Activated naive CD4-positive, alpha-beta T cell treated with anti-CD3 and anti-CD28 coated beads, Interleukin-2, amount 50 U/mL, for 16 hours (primary cell): ENCODE results near the gene ARID1B.

Experiments used
- DNase-seq: peaks from one replicate; pipeline ENCODE4 v3.0.0-alpha.2; 2020

The ARID1B gene

DNA sequence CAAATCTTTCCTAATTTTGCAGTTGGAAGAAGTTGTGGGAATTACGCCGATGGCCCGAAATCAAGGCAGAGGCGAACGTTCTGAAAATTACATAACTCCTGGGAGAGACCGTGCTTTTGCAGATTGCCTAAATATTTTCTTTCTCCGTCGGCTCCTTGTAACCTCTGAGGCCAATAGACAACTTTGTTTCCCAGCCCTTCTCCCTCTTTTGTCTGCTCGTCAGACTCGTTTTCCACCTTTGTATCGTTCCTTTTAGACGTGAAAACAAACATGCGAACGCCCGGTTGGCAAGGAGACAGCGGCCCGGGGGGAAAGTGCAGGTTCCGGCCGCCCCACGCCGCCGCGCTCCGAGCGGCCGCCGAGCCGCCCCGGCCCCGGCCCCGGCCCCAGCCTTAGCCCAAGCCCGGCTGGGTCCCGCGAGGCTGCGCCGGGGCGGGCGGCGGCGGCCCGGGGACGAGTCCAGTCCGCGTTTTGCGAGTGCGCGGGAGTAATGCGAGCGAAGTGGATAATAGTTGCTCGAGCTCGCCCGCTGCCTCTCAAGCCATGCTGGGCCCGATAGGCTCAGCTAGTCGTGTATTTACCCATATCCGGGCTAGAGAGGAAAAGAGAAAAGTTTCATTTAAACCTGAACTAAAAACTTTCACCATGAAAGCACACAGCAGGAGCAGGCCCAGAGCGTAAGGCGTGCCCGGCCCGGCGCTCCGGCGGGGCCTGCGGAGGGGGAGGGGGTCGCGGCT, at the start of gene ARID1B:
ARID1B (plus strand) TSS at position 539 of the 737 bp plus-strand sequence. CDS start 303 bp downstream, outside the sequence.
- DNase-seq = peak; percentile 79

DNA sequence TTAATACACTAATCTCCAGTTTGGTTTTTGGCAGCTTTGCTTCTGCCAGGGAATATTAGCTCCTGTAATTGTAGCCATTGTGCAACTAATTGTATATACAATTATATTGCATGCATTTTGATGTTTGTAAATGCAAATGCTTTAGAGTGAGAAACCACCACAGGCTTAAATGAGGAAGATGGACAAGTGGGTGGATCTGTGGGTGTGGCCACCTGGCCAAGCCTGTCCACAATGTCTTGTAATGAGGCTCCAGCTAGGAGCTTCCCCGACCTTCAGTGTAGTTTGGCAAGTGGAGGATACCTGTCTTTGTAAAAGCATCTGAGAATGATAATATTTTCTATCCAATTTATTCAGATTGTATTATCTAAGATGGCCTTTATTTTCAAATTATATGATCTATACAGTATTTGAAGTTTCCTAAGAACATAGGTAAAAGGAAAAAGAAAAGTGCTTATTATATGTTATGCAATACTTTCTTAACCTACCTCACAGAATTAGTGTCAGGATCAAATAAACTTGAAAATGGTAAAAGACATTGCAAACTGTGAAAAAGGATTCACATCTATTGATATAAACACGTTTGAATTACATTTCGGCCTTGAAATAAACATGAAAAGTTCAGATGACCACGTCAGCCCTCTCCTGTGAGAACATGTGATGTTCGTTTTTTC, 49.3 kb upstream of the ARID1B start:
- no peak for DNase-seq

DNA sequence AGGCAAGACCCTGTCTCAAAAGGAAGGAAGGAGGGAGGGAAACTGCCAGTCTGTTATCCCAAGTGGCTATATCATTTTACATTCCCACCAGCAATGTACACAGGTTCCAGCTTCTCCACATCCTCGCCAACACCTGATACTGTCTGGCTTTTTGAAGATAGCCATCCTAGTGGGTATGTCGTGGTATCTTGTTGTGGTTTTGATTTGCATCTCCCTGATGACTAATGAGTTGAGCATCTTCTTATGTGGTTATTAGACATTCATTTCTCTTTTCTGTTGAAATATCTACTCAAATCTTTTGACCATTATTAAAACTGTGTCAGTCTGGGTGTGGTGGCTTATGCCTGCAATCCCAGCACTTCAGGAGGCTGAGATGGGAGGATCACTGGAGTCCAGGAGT, 47.9 kb upstream of the ARID1B start:
- DNase-seq = no peak

DNA sequence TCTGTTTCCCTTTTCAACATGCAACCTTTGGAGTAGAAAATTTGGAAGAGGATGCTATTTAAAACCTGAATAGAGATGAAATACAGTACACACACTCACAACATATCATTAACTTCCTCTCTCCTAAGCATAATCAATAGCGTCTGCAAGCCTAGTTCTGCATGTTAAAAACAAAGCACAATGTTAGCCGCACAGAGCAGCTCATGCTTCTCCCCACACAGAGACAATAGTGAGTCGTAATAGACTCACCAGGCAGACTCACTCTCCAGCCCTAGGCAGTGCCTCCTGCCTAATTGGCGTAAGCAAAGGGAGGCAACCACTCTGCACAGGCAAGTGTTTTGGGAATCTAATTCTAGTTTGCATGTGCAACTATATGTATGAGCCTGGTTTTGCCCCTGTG, 45.8 kb upstream of the ARID1B start:
- DNase-seq = no peak

DNA sequence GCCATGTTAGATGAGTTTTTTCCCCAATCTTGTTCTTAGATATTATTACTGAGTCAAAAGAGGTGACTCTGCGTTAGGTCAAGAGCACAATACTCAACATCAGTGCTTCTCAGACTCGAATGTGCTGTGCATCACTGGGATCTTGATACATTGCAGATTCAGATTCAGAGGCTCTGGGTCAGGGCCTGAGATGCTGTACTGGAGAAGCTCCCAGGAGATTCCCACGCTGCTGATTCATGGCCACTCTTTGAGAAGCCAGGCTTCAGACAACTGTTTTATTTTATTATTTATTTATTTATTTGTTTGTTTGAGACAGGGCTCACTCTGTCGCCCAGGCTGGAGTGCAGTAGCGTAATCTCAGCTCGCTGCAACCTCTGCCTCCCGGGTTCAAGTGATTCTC, 41.4 kb upstream of the ARID1B start:
- DNase-seq = no peak

DNA sequence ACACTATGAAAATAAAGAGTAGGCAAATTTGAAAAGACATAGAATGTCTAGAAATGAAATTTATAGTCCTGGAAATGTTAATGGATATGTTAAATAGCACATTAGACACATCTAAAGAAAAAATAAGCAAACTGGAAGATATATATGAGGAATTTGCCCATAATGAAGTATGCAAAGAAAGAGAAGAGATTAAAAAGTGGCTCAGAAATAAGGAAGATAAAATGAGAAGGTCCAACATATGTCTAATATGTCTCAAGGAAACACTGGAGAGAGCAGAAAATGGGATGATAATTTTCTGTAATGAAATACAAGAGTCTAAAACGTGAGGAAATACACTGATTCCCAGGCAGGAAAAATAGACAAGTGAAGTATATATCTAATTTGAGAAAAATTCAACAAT, 36.6 kb upstream of the ARID1B start:
- DNase-seq = no peak

DNA sequence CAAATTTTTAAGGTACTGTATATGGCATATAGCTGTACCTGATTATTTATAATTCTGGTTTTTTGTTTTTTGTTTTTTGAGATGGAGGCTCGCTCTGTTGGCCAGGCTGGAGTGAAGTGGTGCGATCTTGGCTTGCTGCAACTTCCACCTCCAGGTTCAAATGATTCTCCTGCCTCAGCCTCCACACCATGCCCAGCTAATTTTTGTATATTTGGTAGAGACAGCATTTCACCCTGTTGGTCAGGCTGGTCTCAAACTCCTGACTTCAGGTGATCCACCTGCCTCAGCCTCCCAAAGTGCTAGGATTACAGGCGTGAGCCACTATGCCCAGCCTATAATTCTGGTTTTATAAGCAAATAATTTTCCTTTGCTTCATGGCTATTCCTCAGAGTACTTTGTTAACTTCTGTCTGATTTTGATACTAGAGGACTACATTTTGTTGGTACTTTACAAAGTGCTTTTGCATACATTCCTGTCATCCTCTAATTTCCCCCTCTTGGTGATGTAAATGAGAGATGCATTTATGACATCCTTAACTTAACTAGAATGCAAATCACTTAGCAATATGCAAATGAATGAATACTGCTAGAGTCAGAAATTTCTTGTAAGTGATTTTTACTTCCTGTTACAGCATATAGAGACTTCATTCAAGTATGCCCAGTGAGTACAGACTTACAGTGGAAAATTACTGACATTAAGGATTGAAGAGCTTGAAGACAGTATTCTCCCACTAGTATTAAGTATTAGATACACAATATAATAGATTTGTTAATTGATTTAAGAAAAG, 35.7 kb upstream of the ARID1B start:
- DNase-seq = no peak

DNA sequence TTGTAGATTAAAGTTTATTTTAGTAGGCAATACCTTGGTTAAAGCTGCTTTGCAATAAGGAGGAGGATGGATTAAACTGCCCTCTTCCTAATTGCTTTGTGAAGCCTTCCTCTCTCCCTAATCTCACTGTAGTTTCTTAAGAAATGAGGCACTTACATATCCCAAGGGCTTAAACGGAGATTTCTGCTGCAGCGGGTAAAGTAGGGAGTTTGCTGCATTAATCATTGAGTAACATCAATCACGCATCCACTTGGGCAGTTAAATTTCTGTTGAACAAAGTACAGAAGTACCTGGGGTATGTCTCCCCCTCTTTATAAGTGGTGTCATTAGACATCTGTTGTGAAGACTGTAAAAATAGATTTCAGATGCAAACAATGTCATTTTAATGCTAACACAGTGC, 29.5 kb upstream of the ARID1B start:
- DNase-seq = no peak

DNA sequence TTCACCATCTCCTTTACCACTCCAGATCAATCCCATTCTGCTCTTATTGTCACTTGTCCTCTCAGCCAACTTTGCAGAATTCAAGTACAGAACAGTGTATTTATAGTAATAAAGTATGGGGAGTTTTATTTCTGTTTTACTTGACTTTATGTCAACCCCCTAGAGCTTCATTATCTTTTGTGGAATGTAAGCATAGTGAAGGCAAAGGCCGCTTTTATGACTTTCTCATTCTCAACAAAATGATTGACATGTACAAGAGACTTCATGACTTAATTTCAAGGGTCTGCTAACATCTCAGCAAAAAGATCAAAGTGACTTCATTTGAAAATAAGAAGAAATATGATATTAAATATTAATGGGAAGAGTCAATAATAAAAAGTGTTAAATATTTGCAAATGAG, 28.7 kb upstream of the ARID1B start:
- no peak for DNase-seq

DNA sequence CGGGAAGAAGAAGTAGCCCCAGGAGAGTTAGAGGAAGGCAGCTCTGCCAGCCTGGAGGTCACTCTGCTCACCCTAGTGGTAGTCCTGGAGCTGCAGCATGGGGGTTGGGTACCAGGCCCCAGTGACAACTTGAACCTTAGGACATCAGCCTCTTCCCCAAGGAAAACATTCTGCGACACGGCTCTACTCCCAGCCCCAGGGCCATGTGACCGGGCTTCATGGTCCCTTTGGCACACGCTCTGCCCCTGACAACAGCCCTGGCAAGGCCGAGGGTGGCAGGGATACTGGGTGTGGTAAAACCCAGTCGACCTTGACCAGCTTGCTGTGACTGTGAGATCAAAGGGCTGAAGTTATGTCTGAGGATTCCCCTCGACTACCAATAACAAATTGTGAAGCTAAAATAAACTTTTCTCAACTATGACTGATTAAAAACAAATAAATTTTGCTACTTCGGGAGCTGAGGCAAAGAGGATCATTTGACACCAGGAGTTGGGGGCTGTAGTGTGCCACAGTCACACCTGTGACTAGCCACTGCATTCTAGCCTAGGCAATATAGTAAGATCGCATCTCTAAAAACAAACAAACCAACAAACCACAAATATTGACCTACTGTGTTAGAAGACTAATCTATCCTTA, 24.4 kb upstream of the ARID1B start:
- no peak for DNase-seq

DNA sequence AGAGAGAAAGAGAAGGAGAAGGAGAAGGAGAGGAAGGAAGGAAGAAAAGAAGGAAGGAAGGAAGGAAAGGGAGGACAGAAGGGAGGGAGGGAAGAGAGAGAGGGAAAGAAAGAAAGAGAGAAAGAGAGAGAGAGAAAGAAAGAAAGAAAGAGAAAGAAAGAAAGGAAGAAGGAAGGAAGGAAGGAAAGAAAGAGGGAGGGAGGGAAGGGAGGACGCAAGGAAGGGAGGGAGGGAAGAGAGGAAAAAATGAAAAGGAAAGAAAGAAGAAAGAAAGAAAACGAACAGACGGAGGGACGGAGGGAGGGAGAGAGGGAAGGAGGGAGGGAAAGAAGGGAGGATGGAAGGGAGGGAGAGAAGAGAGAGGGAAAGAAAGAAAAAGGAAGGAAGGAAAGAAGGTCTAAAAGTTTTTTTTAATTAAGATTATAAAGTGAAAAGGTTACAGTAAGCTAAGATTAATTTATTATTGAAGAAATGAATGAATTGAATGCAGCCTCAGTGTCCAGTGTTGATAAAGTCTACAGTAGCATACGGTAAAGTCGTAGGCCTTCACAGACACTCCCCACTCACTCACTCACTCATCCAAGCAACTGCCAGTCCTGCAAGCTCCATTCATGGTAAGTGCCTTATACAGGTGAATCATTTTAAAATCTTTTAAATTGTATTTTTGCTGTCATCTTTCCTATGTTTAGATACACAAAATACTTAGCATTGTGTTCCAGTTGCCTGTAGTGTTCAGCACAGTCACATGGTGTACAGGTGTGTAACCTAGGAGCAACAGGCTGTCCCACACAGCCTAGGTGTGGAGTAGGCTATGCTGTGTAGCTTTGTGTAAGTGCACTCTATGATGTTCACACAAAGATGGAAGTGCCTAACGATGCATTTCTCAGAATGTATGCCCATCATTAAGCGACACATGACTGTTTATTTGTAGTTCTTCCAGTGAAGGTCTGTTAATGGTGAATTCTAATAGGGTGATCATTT, 20.3 kb upstream of the ARID1B start:
- DNase-seq = no peak

DNA sequence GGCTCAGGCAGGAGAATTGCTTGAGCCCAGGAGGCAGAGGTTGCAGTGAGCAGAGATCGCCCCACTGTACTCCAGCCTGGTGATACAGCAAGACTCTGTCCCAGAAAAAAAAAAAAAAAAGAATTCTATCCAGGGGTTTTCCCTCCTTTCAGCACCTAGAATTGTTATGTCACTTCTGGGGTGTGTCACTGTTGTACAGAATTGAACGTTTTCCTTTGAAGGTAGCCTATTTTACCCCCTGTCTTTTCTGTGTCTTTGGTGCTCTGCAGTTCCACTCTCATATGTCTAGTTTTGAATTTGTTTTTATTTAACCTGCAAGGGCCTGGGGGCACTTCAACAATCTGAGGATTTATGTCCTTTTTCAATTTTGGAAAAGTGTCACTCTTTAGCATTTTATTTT, 19.3 kb upstream of the ARID1B start:
- DNase-seq = no peak

DNA sequence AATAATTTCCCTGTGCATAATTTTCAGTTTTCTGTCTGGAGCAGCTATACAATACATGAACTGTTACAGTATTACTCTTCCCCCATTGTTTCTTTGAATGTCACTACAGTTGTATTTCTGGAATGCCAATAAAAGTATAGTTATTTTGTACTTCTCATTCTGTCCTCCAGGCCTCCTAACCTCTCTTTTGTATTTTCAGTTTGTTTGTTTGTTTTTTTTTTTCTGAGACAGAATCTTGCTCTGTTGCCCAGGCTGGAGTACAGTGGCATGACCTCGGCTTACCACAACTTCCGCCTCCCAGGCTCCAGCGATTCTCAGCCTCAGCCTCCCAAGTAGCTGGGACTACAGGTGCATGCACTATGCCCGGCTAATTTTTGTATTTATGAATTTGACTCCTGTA, 16.8 kb upstream of the ARID1B start:
- no peak for DNase-seq

DNA sequence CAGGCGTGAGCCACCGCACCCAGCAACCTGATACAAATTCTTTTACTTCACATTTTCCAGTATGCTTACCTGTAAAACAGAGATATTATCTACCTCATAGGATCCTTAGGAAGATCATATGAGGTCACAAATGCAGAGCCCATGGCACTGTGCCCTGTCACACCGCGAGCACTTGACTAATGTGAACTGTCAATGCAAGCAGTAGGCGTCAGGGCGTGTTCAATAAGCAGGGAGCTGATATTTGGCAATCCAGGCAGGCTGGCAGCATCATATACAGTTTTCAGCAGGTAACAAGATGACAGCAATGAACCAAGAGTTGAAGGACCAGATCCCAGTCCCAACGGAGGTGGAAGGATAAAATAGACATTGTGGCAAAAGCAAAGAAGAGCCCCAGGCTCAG, 14.6 kb upstream of the ARID1B start:
- no peak for DNase-seq

DNA sequence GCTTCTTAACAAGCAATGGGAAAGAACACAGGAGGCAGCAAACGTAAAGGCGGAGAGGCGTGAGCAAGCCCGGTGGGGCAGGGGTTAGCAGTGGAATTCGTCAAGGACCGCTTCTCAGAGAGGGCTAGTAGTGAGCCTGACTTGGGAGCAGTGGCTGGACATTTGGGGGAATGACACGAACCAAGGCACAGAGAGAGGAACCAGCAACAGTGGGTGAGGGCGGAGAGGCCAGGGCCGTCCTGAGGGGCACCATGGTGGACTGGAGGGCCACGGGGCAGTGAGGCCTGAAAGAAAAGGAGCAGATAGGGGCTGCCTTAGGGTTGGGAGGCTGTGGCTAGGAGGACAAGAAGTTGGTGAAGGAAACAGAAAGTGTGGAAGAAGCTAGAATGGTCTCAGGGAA, 12.1 kb upstream of the ARID1B start:
- no peak for DNase-seq

DNA sequence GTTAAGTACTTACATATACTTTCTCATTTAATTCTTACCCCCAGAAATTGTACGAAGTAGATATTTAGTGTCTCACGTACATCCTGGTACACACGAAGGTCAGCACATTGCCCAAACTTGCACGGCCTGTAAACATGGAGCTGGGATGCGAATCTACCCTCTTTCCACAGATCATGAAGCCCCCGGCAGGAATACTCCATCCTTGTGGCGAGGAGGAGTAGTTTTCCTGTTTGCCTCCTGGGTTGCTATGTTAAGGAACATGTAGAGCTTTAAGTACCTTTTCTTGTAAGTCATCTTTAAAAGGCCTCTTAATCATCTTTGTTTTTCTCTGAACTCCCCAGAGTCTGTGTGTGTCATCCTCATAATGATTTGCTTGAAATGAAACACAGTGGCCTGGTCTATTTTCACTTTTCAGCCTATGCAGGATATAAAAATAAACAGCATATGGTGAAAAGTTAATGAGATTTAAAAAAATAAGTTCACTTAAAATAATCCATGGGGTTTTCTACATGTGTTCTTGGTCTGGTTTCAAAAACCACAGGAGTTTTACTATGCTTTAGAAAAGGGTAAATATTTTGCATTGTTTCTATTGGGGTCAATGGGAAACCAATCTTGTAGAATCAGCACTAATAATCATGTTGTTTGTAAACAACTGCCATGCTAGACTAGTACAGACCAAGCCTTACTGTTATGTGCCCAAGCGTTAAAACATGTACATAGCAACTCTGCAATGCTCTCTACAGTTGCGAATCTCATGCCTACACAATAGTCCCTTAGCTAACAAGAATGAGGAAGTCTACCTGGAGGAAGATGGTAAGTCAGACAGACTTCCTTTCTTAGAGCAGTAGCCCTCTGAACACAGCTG, 9.3 kb upstream of the ARID1B start:
- no peak for DNase-seq

DNA sequence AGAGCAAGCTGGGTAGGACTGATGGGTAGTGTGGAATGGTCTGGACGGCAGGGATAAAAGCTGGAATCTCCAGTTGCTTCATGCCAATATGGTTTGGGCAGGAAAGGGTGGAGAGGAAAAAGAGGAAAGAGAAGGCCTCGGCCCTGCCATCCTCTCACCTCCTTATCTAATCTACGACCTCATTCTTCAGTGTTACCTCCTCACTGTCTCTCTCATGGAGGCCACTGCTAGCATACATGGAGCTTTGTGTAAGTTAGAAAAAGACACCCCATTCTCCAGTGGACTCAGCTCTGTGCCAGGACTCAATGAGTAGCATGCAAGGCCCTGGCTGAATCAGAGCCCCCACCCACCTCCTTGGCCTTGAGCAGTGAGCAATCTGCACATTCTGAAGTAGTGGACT, 6.1 kb upstream of the ARID1B start:
- no peak for DNase-seq

DNA sequence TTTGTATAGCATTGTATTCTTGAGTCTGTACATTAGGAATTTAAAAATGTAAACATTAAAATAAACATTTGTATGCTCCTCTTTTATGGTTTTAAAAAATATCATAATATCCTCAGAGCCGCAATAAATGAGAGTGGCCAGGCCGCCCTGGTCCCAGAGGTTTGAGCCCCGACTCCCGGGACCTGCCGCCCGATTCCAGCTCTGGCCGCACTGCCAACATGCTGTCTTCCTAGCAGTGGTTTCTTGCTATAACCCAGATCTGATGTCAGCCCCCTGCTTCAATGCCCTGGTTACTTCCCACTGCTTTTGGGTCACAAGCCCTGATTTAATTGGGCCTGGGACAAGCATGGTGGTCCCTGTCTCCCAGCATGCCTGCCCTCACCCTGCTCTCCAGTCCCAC, 5.4 kb upstream of the ARID1B start:
- DNase-seq = no peak

DNA sequence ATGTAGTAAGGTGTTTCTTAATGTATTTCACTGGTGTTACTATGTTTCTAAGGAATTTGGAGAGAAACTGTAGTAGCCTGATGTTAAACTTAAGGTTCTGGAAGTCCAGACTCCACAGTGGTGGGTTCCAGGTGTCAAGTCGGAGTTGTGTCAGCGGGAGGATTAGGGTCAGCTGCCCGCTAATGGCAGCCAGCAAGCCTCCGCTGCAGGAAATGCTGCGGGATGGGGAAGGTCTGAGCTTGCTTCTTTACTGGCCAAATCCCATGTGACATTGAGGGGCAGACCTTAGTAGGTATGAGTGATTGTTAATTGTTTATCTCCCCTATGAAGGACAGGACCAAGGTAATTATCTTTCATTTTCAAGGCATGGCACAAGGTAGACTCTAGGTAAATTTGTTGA, 3.7 kb upstream of the ARID1B start:
- no peak for DNase-seq

DNA sequence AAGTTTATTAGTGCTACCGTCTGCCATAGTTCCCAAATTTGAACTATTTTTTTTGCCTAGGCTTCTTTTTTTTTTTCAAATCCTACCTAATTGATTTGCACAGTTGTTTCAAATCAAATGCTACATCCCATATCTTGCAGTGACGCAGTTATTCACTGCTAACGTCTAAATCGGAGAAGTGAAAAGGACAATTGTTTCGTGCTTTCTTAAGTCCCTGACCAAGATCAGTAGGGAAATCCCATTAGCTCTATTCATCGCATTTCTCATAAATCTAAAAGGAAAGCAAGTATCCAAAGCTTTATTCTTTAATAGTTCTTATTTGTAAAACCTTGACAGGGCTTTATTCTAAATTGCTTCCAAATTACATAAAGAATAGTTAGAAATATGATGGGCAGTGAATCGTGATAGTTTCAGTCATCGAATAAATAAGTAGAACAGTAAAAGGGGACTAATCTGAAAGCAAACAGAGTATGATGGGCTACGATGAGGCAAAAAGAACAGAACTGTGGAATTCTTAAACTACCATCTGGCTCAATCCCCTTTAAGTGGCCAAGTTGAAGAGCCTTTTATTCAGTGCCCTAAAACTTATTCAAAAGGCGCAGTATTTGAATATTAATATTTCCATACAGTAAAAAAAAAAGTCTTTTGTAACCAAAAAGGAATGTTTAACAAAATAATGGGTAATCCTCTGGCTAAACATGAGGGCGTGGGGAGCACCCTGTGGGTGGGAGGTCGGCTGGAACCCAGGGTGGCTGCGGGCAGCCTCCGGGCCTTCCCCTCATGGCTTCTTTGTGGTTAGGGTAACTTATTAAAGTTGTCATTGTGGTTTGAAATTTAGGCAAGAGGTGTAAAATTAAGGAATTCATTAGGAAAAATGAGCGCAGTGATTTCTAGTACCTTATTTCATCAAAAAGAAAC, 3.0 kb upstream of the ARID1B start:
- no peak for DNase-seq
